Left renal pelvis (tissue), 4 donors: Measurements from ENCODE around the gene YBEY. TPM values are rescaled to one million over a fixed set of nuclear protein-coding genes. Genes with fewer than 3 reads are reported as not detected.
"Not testable (repeated sequence)": the region's sequence is repeated elsewhere in the genome, so short reads cannot be mapped to it uniquely, and the experiment has no call there.

Experiments
- DNase-seq, 4 donors: peaks; one replicate each; pipeline ENCODE4 v3.0.0-alpha.2; 2013; ENCODE audit warnings: low read depth in 4 of 4, low spot score in 3 of 4
- polyA plus RNA-seq, 4 donors: library from polyadenylated mRNA; unstranded; fragments of 120-200 nt; gene quantifications; one replicate each; pipeline ENCODE4 v1.2.1, GENCODE V29; 2013; ENCODE audit not compliant: insufficient read length in 4 of 4

The YBEY gene, protein sequence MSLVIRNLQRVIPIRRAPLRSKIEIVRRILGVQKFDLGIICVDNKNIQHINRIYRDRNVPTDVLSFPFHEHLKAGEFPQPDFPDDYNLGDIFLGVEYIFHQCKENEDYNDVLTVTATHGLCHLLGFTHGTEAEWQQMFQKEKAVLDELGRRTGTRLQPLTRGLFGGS
- polyA plus RNA-seq: 10 to 100 TPM; 18.0 to 23.6 (median 21.4) TPM

DNA sequence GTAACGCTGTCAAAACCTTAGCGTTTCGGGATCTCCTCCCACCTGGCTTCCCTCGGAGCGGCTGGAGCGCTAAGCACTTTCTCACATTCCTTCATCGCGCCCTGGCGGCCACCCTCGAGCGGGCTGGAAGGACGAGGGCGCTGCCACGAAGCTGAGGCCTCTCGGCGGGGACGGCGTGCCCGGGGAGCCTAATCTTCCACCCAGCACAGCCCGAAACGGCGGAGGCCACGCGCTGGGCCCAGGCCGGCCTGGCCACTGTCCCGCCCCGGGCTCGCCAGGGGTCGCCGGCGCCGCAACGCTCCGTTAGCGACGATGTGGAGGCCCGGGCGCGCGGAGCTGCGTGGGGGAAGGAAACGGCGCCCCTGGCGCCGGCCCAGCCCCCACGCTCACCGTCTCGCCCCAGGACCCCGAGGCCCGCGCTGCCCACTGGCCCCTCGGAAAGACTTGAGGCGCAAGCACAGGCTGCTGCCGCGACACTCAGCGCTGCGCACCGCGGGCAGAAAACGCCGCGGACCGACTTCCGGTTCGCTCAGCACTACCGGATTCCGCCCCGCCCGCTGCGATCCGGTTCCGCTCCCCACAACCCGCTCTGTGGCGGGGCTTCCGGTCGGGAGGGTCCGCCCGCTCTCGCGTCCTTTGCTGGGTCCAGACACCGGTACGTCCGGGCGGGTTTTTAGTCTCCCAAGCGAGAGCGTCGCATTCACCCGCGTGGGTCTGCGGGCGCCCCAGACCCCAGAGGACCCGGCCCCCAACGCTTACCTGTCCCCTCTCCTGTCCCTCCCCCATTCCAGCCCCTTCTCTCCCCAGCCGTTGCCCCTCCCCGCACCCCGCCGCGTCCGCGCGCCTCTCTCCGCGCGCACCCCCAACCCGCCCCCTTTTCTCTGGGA lies at the start of gene YBEY:
TSS of gene YBEY (plus strand) at position 582 of the 887 bp plus-strand sequence. CDS start 572 bp downstream, outside the sequence.
- peak in 3 of 4 donors; percentile 80 to 83 (median 82) for DNase-seq

DNA sequence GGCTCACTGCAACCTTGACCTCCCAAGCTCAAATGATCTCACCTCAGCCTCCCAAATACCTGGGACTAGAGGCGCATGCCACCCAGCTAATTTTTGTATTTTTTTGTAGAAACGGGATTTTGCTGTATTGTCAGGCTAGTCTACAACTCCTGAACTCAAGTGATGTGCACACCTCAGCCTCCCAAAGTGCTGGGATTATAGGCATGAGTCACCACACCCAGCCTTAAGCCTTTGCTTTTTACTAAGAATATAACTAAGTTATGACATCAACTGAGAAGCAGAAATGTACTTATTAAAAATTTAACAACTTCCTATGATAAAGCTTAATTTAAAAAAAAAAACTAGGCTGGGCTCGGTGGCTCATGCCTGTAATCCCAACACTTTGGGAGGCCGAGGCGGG lies 48.7 kb upstream of the YBEY start:
- no peak for DNase-seq

DNA sequence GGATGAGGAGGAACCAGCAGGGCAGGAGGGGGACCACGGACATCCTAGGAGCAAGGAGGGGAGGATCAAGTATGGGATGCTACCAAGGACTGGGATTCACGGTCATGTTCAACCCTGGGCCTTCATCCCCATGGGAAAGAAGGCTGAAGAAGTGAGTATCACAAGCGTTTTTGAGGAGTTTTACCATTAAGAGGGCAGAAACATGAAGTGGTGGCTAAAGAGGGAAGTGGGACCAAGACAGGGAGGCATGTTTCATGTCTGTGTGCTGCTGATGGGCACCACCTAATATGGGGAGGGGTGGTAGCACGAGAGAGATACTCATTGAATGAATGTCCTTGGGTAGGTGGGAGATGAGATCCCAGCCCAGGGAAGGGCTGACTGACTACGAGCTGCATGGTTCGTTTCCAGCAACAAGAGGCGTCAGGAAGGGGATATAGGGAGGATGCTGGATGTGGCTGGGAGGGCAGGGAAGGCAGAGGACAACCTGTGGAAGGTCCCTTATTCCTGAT lies 46.3 kb upstream of the YBEY start:
- DNase-seq: no peak

DNA sequence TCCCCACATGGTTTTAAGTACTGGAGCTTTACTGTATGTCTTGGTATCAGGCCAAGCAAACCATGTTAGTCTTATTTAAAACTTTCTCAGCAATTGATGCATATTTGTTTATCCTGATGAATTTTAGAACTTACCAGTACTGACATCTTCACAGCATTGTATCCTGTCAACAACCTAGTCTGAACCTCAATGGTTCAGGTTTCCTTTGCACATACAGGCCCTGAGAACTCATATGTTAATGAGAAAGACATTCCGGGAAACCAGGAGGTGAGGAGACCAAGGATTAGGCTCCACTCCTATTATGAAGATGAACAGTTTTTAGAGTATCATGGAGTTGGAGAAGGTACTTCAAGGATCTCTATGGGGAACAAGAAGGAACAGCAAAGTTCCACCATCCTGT lies 44.6 kb upstream of the YBEY start:
- DNase-seq: not testable (repeated sequence)

DNA sequence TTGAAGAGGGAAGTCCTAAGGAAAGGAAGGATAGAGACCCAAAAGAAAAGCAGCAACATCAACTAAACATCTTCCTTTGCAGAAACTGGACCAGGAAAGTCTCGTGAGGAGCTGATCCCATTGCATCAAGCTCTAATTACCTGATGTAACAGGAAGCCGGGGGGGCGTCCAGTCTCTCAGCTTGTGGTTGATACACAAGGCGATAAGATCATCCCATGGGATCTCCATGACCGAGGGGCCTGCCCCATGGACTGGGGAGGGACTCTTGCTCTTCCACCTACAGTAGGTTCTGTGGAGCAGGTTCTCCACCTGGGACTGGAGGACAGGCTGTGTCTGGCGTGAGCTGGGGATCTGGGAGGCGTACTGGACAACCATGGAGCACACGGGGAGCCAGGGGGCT lies 42.8 kb upstream of the YBEY start:
- DNase-seq: no peak

DNA sequence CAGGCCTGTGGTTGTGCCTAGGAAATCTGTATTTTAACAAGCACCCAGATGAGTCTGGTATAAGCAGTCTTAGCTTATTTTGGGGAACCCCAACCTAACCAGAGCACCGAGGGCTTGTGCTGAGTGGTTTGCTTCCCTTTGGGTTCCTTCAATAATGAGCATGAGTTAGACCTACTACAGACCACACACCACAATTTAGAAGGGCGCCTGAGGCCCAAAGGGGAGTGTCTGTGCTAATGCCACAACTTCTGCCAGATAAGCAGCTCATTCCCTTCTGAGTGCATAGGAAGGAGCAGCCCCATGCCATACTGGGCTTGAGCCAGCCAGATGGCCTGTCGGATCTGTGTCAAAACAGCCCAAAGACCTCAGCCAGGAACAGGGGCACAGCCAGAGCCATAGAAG lies 42.2 kb upstream of the YBEY start:
- DNase-seq: no peak

DNA sequence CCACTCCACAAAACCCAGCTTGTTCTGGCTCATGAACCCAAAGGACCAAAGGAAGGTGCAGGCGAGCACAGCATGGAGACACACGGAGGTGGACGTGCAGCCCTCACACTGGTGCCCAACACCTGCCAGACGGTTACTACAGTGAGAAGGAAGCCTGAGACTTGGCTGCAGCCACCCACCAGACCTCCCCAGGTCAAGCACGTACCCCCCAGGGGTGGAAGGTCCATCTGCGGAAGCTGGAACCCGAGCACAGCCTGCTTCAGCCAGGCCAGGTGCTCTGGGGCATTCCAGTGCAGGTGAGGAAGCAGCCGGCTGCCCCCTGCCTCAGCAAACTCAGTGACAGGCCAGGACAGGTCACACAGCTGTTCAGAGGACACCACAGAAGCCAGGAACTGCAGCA lies 41.5 kb upstream of the YBEY start:
- DNase-seq: no peak

DNA sequence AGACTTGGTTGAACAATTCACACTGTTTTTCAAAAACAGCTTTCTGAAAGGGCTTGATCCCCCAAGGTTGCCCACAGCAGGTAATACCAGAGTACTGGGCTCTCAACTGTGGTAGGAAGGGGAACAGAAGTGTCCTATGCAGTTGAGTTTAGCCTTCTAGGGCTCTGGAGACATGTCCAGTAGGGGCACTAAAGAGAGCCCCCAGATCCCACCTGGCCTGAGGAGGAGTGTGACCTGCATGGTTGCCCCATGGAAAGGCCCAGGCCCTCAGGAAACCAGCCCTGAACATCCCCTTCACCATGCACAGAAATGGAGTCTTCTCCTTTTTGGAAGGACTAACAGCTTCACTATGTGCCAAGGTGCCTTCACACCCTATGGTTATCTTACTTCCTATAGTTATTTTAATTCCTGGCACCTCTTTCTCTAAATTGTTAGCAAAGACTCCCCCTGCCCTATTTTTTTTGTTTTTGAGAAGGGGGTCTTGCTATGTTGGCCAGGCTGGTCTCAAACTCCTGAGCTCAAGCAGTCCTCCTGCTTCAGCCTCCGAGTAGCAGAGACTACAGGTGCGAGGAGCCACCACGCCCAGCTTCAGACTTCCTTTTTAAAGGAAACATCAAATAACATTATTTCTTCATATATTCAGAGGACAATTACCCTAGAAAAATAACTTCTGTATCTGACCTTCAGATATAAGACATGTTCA lies 40.8 kb upstream of the YBEY start:
- no peak for DNase-seq

DNA sequence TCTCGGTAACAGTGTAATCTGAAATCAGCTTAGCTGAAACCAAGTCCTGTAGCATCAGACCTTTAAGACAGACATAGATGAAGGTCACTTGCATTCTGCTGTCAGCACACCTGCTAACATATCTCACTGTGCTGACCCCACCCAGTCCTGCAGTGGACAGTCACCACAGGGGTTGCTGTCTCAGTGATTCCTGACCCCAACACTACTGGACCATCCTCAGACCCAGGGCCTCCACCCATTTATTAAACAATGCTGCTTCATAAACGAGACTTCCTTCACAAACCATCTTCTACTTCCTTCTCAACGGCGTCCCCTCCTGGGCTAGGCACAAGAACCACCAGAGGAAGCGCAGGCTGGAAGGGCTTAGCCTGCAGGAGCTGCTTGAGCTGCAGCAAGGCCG lies 39.8 kb upstream of the YBEY start:
- no peak for DNase-seq

DNA sequence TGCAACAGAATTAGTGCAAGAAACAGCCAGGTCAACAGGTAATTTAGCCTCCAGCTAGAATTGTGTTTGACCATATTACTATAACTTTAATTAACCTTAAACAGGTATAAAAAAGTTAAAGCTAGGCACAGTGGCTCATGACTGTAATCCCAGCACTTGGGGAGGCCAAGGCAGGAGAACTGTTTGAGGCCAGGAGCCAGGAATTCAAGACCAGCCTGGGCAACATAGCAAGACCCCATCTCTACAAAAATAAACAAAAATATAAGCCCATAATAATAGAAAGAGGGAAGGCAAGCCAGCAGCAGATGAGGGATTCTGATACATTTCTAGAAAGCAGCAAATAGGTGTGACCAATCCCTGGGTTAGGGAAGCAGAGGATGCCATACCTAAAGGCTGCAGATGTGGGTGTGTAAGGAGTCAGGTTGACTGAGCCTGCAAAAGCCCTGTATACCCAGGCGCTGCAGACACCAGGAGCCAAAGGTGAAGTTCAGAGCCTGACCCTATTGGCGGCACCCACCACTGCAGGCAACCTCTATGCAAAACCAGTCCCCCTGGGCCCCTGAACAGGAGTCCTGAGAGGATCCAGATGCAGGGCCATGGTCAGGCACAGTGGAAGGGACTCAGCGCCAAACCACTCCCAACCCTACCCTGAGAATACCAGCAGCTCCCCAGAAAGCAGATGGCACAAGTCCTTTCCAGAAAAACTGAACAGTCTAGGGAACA lies 38.3 kb upstream of the YBEY start:
- no peak for DNase-seq

DNA sequence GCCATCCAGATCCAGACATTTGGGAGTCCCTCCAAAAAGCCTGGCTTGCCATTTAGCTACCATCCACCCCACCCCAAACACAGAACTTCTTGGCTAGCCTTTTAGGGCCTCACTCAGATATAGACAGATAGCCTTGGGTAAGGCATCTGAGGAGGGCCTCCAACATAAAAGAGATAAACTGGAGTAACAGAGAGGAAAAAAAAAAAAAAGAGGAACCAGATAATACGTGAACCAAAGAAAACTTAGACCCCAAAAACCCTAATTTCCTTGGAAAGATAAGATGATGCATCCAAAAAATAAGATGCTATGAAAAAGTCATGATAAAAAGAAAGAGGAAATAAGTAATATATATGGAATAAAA lies 37.7 kb upstream of the YBEY start:
- no peak for DNase-seq

DNA sequence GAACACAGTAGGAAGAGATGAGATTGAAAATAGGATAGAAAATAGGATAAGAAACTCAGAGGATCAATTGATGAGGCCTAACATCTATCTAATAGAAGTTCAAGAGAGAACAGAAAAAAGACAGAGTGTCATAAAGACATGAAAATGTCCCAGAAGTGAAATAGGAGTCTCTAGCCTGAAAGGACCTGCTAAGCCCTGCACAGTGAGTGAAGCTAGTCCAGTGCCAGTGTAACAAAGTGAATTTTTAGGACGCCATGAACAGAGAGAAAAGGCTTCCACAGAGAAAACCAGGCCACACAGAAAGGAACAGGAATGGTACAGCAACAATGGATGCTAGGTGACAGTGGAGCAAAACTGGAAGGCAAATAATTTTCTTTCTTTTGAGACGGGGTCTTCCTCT lies 37.3 kb upstream of the YBEY start:
- DNase-seq: no peak

DNA sequence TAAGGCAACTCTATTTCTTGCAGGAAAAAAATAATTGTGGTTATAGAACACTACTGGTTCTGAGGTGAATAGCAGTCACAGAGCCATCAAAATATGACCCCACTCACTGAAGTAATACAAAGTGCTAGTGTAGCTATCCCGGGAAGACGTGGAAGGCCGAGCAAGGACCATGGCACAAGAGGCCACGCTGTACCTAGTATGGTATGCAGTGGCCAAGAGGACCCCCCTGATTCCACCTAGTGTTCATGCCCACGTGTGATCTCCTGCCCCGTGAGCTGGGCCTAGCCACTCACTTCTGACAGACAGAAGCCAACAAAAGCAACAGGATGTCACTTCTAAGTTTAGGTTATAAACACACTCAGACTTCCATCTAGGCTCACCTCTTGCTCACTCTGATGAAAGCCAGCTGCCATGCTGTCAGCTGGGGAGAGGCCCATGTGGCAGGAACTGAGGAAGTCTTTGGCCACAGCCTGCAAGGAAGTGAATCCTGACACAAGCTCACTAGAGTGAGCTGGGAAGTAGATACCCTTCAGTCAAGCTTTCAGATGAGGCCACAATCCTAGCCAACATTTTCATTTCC lies 35.9 kb upstream of the YBEY start:
- no peak for DNase-seq

DNA sequence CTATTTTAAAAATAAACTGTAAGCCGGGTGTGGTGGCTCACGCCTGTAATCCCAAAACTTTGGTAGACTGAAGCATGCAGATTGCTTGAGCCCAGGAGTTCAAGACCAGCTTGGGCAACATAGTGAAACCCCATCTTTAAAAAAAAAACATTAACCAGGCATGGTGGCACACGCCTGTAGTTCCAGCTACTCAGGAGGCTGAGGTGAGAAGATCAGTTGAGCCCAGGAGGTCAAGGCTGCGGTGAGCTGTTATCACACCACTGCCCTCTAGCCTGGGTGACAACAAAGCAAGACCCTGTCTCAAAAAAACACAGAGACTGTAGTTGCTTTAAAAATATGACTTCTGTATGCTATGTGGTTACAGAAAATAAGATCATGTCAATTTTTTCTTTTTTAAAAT lies 33.3 kb upstream of the YBEY start:
- no peak for DNase-seq

DNA sequence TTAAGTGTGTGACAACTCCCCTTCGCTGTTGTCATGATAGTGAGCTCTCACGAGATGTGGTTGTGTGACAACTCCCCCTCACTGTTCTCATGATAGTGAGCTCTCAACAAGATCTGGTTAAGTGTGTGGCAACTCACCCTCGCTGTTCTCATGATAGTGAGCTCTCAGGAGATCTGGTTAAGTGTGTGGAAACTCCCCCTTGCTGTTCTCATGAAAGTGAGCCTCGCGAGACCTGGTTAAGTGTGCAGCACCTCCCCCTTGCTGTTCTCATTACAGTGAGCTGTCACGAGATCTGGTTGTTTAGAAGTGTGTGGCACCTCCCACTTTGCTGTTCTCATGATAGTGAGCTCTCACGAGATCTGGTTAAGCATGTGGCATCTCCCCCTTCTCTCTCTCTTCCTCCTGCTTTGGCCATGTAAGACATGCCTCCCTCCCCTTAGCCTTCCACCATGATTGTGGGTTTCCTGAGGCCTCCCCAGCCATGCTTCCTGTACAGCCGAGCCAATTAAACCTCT lies 32.5 kb upstream of the YBEY start:
- DNase-seq: no peak

DNA sequence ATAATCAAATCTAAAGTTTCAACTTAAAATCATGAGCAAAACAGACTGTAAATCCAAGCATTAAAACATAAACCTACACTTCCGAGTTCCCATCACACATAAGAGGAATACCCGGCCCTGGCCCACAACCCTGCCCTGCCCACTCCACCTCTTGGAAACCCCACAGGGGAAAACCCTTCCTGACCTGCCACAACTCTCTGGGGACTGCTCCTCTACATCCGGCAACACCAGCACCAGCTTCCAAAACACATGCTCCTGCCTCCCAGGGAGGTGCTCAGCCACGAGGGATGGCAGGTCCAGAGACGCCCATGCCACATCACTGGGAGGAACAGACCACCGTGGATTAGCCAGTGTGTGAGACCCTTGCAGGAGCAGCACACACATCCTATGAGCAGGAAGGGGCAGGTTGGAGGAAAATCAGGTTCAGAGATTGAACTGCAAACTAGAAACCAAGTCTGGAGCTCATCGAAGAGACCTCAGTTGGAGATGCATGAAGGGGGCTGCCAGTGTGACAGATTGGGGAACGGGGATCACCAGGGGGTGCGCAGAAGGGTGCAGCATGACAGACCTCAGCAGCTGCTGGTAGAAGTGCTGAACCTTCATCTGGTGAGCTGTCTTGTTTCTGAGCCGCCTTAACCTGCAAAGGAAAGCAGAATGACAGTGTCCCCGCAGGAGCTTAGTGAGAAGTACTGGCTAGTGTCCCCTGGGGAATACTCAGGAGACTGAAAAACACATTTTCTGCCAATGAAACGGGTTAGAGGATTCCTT lies 31.8 kb upstream of the YBEY start:
- no peak for DNase-seq

DNA sequence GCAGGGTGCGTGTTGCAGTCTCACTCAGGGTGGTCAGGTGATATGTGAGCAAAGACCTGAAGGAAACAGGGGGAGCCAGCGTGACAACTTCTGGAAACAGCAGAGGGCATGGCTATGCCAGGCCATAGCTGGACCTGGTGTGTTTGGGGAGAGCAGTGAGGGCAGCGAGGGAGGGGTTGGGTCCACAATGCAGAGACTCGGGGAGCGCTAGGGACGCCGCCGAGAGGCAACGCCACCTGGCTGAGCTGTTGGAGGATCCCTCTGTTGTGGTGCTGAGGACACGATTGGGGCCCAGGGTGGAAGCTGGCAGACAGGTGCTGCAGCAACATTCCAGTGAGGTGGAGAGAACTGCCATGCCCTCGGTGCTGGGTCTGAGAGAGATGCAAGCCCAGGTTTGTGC lies 31.0 kb upstream of the YBEY start:
- DNase-seq: no peak

DNA sequence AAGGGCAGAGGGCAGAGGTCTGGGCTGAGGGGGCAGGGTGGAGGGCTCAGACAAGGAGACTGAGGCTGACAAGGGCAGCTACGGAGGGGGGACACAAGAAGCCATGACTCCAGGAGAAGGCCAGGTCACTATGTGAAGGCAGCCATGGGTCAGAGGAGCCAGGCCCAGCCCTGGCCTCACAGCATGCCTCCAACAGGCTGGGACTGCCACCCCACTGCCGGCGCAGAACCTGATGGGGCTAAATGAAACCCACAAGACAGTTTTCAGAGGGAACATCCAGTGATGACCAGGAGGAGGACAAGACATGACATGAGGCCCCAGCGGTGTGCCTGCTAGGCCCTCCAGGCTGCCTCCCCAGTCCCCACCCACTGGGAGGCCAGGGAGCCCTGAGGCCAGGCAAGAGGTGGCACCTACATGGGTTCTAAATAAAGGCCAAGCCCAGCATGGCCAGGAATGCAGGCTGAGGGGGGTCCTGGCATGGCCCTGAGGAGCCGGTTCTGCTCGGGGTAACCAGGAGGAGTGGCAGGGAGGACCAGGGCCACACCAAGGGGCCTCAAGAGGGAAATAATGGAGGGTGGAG lies 30.3 kb upstream of the YBEY start:
- no peak for DNase-seq

DNA sequence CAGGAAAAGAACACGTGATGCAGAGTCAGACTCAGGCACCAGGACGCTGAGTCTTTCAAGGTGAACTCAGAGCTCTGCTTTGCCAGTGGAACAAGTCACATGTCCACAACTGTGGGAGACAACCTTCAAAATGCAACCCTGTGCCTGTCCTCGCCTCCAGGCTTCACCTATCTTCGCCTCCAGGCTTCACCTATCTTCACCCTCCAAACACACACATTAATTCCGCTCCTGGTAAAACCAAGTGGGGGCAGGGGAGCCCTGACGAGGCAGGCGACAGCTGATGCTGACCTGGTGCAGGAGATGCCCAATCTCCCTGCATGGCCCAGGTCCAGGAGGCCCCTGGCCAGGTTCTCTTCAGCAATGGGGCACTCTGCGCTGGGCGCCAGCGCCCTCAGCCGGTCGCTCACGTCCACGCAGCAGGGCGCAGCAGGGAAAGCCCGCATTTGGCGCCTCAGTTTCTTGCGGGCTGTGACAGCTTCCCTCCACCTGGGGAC lies 29.6 kb upstream of the YBEY start:
- DNase-seq: no peak
